Cardiac septum (tissue), 1 donor: Measurements from ENCODE around the gene CCDC9. TPM values are rescaled to one million over a fixed set of nuclear protein-coding genes. Genes with fewer than 3 reads are reported as not detected.

ENCODE experiments used
- DNase-seq: peaks from one replicate; pipeline ENCODE4 v3.0.0-alpha.2; 2020; ENCODE audit warnings: low spot score
- intact Hi-C: fragments of 100-400 bp; cut with DNase I; formaldehyde crosslinking; loops from one replicate; pipeline ENCODE4 v1.14.0; 2022
- microRNA-seq: library from miRNA; unstranded; fragments of <30 nt; microRNA quantifications from one replicate; pipeline ENCODE4 v1.2.0, GENCODE V29; 2020
- total RNA-seq: library from RNA; stranded (reverse); fragmentation: NEBNext Ultra II Directional; extraction: Animal tissue kit (Norgen Biotek cat#: 25700); gene quantifications from one replicate; pipeline ENCODE4 v1.2.1, GENCODE V29; 2021
- donor health status: DM: no; HTN: no; CAD: no.

The CCDC9 gene
- total RNA-seq, 1 donor from 2014 or later = 23.1 TPM

DNA sequence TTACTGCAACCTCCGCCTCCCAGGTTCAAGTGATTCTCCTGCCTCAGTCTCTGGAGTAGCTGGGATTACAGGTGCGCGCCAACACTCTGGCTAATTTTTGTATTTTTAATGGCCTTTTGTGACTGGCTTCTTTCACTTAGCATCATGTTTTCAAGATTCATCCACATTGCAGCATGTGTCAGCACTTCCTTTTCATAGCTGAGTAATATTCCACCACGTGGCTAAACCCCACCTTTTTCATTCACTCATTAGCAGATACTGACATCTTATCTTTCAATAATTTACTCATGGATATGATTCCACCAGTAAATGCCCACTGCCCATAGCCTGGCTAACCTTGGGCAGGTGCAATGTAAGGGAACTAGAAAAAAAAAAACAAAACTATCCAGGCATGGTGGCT, 60.2 kb downstream of the CCDC9 start:
- intact Hi-C loops = no loop called here
- DNase-seq = no peak

DNA sequence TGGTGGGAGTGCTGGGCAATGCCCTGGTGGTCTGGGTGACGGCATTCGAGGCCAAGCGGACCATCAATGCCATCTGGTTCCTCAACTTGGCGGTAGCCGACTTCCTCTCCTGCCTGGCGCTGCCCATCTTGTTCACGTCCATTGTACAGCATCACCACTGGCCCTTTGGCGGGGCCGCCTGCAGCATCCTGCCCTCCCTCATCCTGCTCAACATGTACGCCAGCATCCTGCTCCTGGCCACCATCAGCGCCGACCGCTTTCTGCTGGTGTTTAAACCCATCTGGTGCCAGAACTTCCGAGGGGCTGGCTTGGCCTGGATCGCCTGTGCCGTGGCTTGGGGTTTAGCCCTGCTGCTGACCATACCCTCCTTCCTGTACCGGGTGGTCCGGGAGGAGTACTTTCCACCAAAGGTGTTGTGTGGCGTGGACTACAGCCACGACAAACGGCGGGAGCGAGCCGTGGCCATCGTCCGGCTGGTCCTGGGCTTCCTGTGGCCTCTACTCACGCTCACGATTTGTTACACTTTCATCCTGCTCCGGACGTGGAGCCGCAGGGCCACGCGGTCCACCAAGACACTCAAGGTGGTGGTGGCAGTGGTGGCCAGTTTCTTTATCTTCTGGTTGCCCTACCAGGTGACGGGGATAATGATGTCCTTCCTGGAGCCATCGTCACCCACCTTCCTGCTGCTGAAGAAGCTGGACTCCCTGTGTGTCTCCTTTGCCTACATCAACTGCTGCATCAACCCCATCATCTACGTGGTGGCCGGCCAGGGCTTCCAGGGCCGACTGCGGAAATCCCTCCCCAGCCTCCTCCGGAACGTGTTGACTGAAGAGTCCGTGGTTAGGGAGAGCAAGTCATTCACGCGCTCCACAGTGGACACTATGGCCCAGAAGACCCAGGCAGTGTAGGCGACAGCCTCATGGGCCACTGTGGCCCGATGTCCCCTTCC, 63.9 kb downstream of the CCDC9 start:
- intact Hi-C loops = no loop called here
- DNase-seq = no peak

Small RNAs within 50 kb of the gene (microRNA-seq; reads per million reads assigned to microRNA genes)
- gene MIR3190 = not detected
- not detected for gene MIR3191

Other genes with a start within 250 kb of the CCDC9 start
- 0.54 TPM for gene NPAS1, start 236.7 kb upstream of the CCDC9 start, total RNA-seq
- 31.1 TPM for gene TMEM160, start 207.9 kb upstream of the CCDC9 start, total RNA-seq
- gene ZC3H4, start 142.7 kb upstream of the CCDC9 start, total RNA-seq = 28.1 TPM
- 45.0 TPM for gene SAE1, start 125.7 kb upstream of the CCDC9 start, total RNA-seq
- 4.4 TPM for gene BBC3, start 25.3 kb upstream of the CCDC9 start, total RNA-seq
- 18.0 TPM for gene INAFM1, start 18.4 kb downstream of the CCDC9 start, total RNA-seq
- gene C5AR1, start 53.3 kb downstream of the CCDC9 start, total RNA-seq = 12.9 TPM
- gene C5AR2, start 75.7 kb downstream of the CCDC9 start, total RNA-seq = 0.81 TPM
- 8.5 TPM for gene DHX34, start 92.8 kb downstream of the CCDC9 start, total RNA-seq
- 3.7 TPM for gene MEIS3, start 163.0 kb downstream of the CCDC9 start, total RNA-seq
- 0.59 TPM for gene SLC8A2, start 215.4 kb downstream of the CCDC9 start, total RNA-seq
- gene KPTN, start 227.7 kb downstream of the CCDC9 start, total RNA-seq = 5.2 TPM